Aorta (tissue), 5 donors: ENCODE results near the gene SLC17A8. TPM values are rescaled to one million over a fixed set of nuclear protein-coding genes. Genes with fewer than 3 reads are reported as not detected.
"Not testable (repeated sequence)": the region's sequence is repeated elsewhere in the genome, so short reads cannot be mapped to it uniquely, and the experiment has no call there.

ENCODE experiments used
- ATAC-seq: fragments of 200-7000 bp; cut with Tn5 transposase; one replicate; pipeline ENCODE4 v1.9.1; 2022; ENCODE audit warnings: moderate library complexity; ENCODE audit not compliant: low FRiP score
- DNase-seq, 2 donors: peaks; one replicate each; pipeline ENCODE4 v3.0.0-alpha.2; 2020
- H3K27ac ChIP-seq, 2 donors: one replicate each; pipeline ENCODE4 v1.5.1; 2013; ENCODE audit warnings: low read length in 2 of 2, mild to moderate bottlenecking in 2 of 2, moderate library complexity in 2 of 2, control low read depth in 1 of 2, inconsistent platforms in 1 of 2, low read depth in 1 of 2
- H3K27me3 ChIP-seq, 2 donors: one replicate each; pipeline ENCODE4 v1.6.1; 2013; ENCODE audit warnings: control low read depth in 1 of 2, low read length in 1 of 2, mild to moderate bottlenecking in 1 of 2, moderate library complexity in 1 of 2; ENCODE audit not compliant: insufficient read depth in 2 of 2, control insufficient read depth in 1 of 2
- H3K36me3 ChIP-seq, 2 donors: one replicate each; pipeline ENCODE4 v1.6.1; 2013; ENCODE audit warnings: control low read depth in 1 of 2, low read length in 1 of 2, mild to moderate bottlenecking in 1 of 2; ENCODE audit not compliant: insufficient read depth in 2 of 2, control insufficient read depth in 1 of 2
- H3K4me1 ChIP-seq, 2 donors: one replicate each; pipeline ENCODE4 v1.6.1; 2013; ENCODE audit warnings: low read length in 2 of 2, control low read depth in 1 of 2, mild to moderate bottlenecking in 1 of 2, moderate library complexity in 1 of 2; ENCODE audit not compliant: insufficient read depth in 2 of 2, control insufficient read depth in 1 of 2
- H3K4me3 ChIP-seq, 2 donors: one replicate each; pipeline ENCODE4 v1.5.1; 2013; ENCODE audit warnings: low read length in 2 of 2, control low read depth in 1 of 2, mild to moderate bottlenecking in 1 of 2
- H3K9me3 ChIP-seq: one replicate; pipeline ENCODE4 v1.6.1; 2013; ENCODE audit warnings: mild to moderate bottlenecking, low read length; ENCODE audit not compliant: control insufficient read depth
- WGBS, 2 donors: extraction: QIAGEN DNeasy Blood & Tissue Kit; methylation state at CpG; one replicate each; pipeline ENCODE4 v1.1.7; 2013; 5-methylcytosine and 5-hydroxymethylcytosine counted together
- intact Hi-C, 2 donors: fragments of 100-400 bp; cut with DNase I; formaldehyde crosslinking; loops; one replicate each; pipeline versions ENCODE4 v1.14.2 to v1.15.0; 2022
- long read RNA-seq, 2 donors: library from polyadenylated mRNA; unstranded; transcript quantifications; one replicate each; pipeline ENCODE4 v2.0.0, GENCODE V29; 2020 to 2021
- polyA plus RNA-seq, 2 donors: library from polyadenylated mRNA; stranded (reverse); fragments of 200-250 nt; gene quantifications; one replicate each; pipeline ENCODE4 v1.2.3, GENCODE V29; 2013
- total RNA-seq, 2 donors: library from RNA; stranded (reverse); fragmentation: NEBNext Ultra II Directional; extraction: Animal tissue kit (Norgen Biotek cat#: 25700); gene quantifications; one replicate each; pipeline ENCODE4 v1.2.1, GENCODE V29; 2021
- donor health status: healthy with polysubstance abuse.
- donor health status: Bipolar disorder and iron deficiency.
- donor health status: DM: no; HTN: no; CAD: no.
- donor health status: DM: no; HTN: no; CAD: no.
- donor health status: DM: yes; HTN: yes; CAD: no.

SLC17A8 gene
- not detected for total RNA-seq
- not detected for polyA plus RNA-seq
- long read RNA-seq, donor 1, result 0 reads
- long read RNA-seq, donor 2, result 0 reads

DNA sequence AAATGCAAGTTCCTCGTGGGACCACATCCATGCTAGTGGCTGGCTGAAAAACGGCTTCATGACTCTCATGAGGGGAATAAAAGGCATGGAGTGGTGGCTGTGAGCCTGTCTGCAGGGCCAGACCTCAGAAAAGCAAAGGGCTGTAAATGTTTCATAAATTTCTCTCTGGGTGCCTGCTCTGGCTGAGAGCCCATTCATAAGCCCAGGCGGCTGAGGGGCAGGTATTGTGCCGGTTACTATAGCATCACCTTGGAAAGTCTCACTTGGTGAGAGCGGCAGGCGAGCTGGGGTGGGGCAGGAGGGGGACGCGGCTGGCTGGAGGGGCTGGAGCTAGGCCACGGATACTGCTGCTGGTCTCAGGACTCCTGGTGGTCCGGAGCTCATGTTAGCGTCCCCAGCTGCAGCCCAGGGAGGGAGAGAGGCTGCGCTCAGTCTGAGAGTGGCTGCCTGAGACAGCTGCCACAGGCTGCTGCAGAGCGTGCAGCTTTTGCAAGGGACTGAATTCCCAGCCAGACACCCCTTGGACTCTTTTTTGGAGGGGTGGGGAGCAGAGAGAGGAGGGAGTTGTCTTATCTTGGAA is at the start of gene SLC17A8:
TSS of gene SLC17A8 (plus strand) at position 431 of the 580 bp plus-strand sequence. CDS start 318 bp downstream, outside the sequence.
- ATAC-seq (no peak), DNase-seq (no peak)
- WGBS, 2 donors, result 7% methylated on average over 13 of the region's 13 CpGs
- no peaks in the 10 kb centered on the region for H3K27me3 ChIP-seq
- H3K27ac ChIP-seq, result no peak within 1 kb of the TSS
- no peaks in the 10 kb centered on the region for H3K4me1 ChIP-seq
- intact Hi-C loops, result no loop called here
- H3K4me3 ChIP-seq, result no peak within 1 kb of the TSS
- no peaks in the 10 kb centered on the region for H3K9me3 ChIP-seq
- no peaks in the 10 kb centered on the region for H3K36me3 ChIP-seq

DNA sequence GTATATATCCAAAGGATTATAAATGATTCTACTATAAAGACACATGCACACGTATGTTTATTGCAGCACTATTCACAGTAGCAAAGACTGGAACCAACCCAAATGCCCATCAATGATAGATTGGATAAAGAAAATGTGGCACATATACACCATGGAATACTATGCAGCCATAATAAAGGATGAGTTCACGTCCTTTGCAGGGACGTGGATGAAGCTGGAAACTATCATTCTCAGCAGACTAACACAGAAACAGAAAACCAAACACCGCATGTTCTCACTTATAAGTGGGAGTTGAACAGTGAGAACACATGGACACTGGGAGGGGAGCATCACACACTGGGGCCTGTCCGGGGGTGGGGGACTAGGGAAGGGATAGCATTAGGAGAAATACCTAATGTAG is 48.7 kb upstream of the SLC17A8 start:
- ATAC-seq, result not testable (repeated sequence)
- WGBS, 2 donors, result 93 to 97% methylated on average over 5 of the region's 5 CpGs

DNA sequence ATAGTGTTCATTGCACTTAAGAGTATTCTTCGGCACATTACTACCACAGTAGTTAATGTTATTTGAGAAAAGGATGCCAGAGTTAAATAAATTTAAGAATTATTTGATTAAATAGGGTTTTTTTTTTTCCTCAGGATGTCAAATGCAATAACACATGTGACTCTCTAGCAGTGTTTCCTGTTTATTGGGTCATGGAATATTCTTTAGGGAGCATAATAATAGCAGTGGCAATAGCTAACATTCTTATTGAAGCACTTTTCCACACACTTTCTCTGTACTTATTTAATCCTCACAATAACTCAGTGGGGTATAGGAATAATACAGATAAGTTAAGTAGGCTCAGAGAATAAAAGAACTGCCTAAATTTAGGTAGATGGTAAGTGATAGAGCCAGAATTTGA is 45.6 kb upstream of the SLC17A8 start:
- intact Hi-C loops, result no loop called here
- Histone ChIP-seq H3K4me3 (no peak overlapping the region), H3K36me3 (no peaks in the 10 kb centered on the region), H3K27ac (no peak overlapping the region), H3K27me3 (no peaks in the 10 kb centered on the region), H3K4me1 (no peaks in the 10 kb centered on the region), H3K9me3 (no peaks in the 10 kb centered on the region)
- 93 to 94% methylated on average over 1 of the region's 1 CpG for WGBS, 2 donors
- DNase-seq (no peak), ATAC-seq (no peak)

More for the DNA sequence above, 48.7 kb upstream of the SLC17A8 start:
- H3K36me3 ChIP-seq, DNase-seq, H3K27ac ChIP-seq, H3K27me3 ChIP-seq, H3K4me3 ChIP-seq, intact Hi-C loops, H3K9me3 ChIP-seq, H3K4me1 ChIP-seq: not testable (repeated sequence)

DNA sequence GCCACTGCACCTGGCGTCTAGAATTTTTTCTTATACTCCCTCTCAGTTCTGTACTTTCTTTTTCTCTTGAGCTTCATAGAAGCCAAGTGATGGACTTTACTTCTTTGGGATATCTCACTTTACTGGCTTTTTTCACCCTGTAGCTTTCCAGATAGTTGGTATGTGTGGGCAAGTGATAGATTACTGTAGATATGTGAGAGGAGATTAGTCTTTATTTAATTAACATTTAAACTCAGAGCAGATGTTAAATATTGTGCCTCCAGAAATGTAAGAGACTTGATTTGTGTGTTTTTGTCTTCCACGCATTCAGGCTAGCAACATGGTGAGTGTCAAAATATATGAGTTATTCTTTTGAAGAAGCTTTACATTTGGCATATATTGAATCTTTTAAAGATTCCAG is 39.5 kb upstream of the SLC17A8 start:
- Histone ChIP-seq H3K9me3 (no peaks in the 10 kb centered on the region), H3K36me3 (peaks cover 0 to 7% of the 10 kb centered on the region in 2 donors), H3K4me1 (no peaks in the 10 kb centered on the region), H3K27me3 (no peaks in the 10 kb centered on the region), H3K27ac (no peak overlapping the region), H3K4me3 (no peak overlapping the region)
- DNase-seq (no peak), ATAC-seq (no peak)
- intact Hi-C loops, result no loop called here
- WGBS, 2 donors, result 97 to 98% methylated on average over 2 of the region's 2 CpGs

DNA sequence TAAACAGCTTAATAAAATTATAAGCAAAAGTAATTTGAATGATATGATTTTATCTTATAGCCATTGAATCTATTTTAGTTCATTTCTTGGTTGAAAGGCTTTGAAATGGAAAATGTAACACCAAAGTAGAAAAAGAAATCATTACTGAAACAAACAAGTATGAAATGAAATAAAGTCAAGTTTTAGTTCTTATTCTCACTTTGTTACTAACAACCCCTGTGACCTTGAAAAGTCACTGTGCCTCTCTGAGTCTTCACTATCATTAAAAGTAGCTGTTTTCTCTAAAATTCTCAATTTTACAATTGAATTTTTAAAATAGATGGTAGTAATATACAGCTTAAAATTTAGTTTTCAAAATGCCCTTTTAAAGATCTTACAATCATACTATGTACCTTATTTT is 32.4 kb upstream of the SLC17A8 start:
- Histone ChIP-seq H3K4me1 (no peaks in the 10 kb centered on the region), H3K36me3 (peaks cover 0 to 2% of the 10 kb centered on the region in 2 donors), H3K4me3 (no peak overlapping the region), H3K9me3 (no peaks in the 10 kb centered on the region), H3K27me3 (no peaks in the 10 kb centered on the region), H3K27ac (no peak overlapping the region)
- intact Hi-C loops, result loop anchor here in 1 of 2 donors (10.0 kb wide), 1 partner anchor 50 kb away; no protein-coding TSS in a partner anchor
- DNase-seq (no peak), ATAC-seq (no peak)

DNA sequence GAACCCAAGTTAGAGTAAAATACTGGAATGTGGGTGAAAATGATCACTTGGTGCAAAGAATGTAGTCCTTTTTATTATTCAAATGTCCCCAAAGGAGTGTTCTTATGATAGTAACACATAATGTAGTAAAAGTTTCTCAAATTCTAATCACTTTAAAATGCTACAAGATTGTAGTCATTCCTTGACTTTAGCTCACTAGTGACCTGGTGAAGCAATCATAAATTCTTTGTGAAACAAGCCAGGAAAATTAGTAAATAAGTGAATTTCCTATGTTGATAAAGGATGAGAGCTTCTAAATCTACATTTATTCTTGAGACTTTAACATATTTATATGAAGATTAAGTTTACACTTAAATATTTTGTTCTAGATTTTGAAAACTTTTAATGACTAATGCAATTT is 30.7 kb upstream of the SLC17A8 start:
- H3K9me3 ChIP-seq, result no peaks in the 10 kb centered on the region
- no peak overlapping the region for H3K4me3 ChIP-seq
- DNase-seq, result no peak
- H3K36me3 ChIP-seq, result peaks cover 2 to 4% of the 10 kb centered on the region in 2 donors
- ATAC-seq, result no peak
- no peaks in the 10 kb centered on the region for H3K4me1 ChIP-seq
- H3K27ac ChIP-seq, result no peak overlapping the region
- intact Hi-C loops, result loop anchor here in 1 of 2 donors (10.0 kb wide), 1 partner anchor 51 kb away; no protein-coding TSS in a partner anchor
- H3K27me3 ChIP-seq, result no peaks in the 10 kb centered on the region

DNA sequence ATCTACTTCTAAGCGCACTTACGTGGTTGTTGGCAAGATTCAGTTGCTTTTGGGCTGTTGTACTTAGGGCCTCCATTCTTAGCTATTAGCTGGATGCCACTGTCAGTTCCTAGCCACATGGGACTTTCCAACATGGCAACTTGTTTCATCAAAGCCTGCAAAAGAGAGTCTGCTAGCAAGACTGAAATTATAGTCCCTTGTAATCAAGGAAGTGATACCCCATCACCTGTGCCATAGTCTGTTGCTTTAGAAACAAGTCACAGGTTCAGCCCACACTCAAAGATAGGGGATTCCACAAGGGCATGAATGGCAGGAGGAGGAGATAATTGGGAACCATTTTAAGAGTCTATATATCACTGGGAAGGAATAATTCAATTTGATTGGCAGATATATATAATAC is 27.1 kb upstream of the SLC17A8 start:
- intact Hi-C loops, result loop anchor here in 1 of 2 donors (10.0 kb wide), 1 partner anchor 55 kb away; no protein-coding TSS in a partner anchor
- no peak for ATAC-seq
- DNase-seq, result no peak
- WGBS, 2 donors, result 77 to 81% methylated on average over 2 of the region's 2 CpGs
- no peak overlapping the region for H3K27ac ChIP-seq
- no peaks in the 10 kb centered on the region for H3K9me3 ChIP-seq
- H3K36me3 ChIP-seq, result peaks cover 2 to 4% of the 10 kb centered on the region in 2 donors
- no peaks in the 10 kb centered on the region for H3K4me1 ChIP-seq
- no peaks in the 10 kb centered on the region for H3K27me3 ChIP-seq
- no peak overlapping the region for H3K4me3 ChIP-seq

DNA sequence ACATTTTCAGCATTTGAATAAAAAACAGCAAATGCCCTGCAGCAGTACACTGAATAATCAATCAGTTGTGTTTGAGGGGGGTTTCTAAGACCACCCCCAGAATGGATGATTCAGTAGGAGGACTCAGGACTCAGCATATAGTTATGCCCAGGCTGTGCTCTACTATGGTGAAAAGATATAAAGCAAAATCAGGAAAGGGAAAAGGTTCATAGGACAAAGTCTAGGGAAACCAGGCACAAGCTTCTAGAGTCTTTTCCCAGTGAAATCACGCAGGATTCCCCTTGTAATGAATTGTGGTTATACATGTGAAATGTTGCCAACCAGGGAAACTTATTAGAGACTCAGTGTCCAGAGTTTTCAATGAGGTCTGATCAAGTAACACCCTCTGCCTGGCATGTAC is 25.0 kb upstream of the SLC17A8 start:
- Histone ChIP-seq H3K4me1 (no peaks in the 10 kb centered on the region), H3K27ac (no peak overlapping the region), H3K36me3 (peaks cover 2 to 4% of the 10 kb centered on the region in 2 donors), H3K4me3 (no peak overlapping the region), H3K9me3 (no peaks in the 10 kb centered on the region), H3K27me3 (no peaks in the 10 kb centered on the region)
- DNase-seq (no peak), ATAC-seq (no peak)
- intact Hi-C loops, result no loop called here
- WGBS, 2 donors, result 87 to 90% methylated on average over 1 of the region's 1 CpG

DNA sequence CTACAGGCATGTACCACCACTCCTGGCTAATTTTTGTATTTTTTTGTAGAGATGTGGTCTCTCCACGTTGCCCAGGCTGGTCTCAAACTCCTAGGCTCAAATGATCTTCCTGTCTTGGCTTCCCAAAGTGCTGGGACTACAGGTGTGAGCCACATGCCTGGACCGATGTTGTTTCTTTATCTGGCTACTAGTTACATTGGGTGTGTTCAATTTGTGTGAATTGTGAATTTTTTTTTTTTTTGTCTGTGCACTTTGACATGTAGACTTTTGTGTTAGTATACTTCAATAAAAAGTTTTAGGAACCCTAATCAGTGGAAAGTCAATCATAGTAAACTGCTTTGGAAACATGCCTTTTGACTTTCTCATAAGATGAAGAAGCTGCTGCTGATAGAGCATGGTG is 24.0 kb upstream of the SLC17A8 start:
- Histone ChIP-seq H3K27ac (no peak overlapping the region), H3K4me3 (no peak overlapping the region), H3K36me3 (peaks cover 2 to 4% of the 10 kb centered on the region in 2 donors), H3K27me3 (no peaks in the 10 kb centered on the region), H3K9me3 (no peaks in the 10 kb centered on the region), H3K4me1 (no peaks in the 10 kb centered on the region)
- intact Hi-C loops, result no loop called here
- ATAC-seq (no peak), DNase-seq (no peak)
- WGBS, 2 donors, result 90 to 91% methylated on average over 2 of the region's 2 CpGs
